Tibial artery (tissue), 4 donors: ENCODE measurements around the gene POFUT2.

Experiments used
- DNase-seq, 2 donors: peaks; one replicate each; pipeline ENCODE4 v3.0.0-alpha.2; 2019
- H3K27ac ChIP-seq, 2 donors: fragments of 200-600 bp; sonication (generic) in 1 of 2; 1 replicate in 1 of 2; 2 replicates in 1 of 2; pipeline ENCODE4 v1.5.1; 2018 to 2019; ENCODE audit warnings: mild to moderate bottlenecking in 1 of 2
- H3K27me3 ChIP-seq, 2 donors: fragments of 200-600 bp; sonication (generic) in 1 of 2; one replicate each; pipeline versions ENCODE4 v1.5.1 to v1.6.0; 2016 to 2019
- H3K36me3 ChIP-seq, 3 donors: fragments of 200-600 bp; sonication (generic) in 2 of 3; one replicate each; pipeline ENCODE4 v1.5.1; 2016 to 2019; ENCODE audit warnings: mild to moderate bottlenecking in 2 of 3
- H3K4me1 ChIP-seq, 4 donors: fragments of 200-600 bp; sonication (generic) in 2 of 4; 1 replicate in 3 of 4; 2 replicates in 1 of 4; pipeline ENCODE4 v1.5.1; 2016 to 2019
- H3K4me3 ChIP-seq, 2 donors: fragments of 200-600 bp; sonication (generic) in 1 of 2; 1 replicate in 1 of 2; 2 replicates in 1 of 2; pipeline ENCODE4 v1.5.1; 2018 to 2019; ENCODE audit warnings: mild to moderate bottlenecking in 2 of 2
- H3K9me3 ChIP-seq, 3 donors: fragments of 200-600 bp; sonication (generic) in 1 of 3; one replicate each; pipeline ENCODE4 v1.5.1; 2016 to 2019
- CTCF ChIP-seq, 2 experiments: fragments of 200-600 bp in 1 of 2; fragments of 450-650 bp in 1 of 2; IDR thresholded peaks; one replicate each; pipeline ENCODE4 v1.5.1; 2017 to 2019; ENCODE audit warnings: antibody characterized with exemption in 2 of 2, mild to moderate bottlenecking in 1 of 2, moderate library complexity in 1 of 2
- intact Hi-C: fragments of 100-400 bp; cut with DNase I; formaldehyde crosslinking; loops from one replicate; pipeline ENCODE4 v1.15.0; 2023; ENCODE audit warnings: low total_unique reads

The POFUT2 gene

GRCh38 chr21:45322231-45322959 lies 34.7 kb upstream of the POFUT2 start:
- no peaks in the 10 kb centered on the region for H3K9me3 ChIP-seq
- no peaks in the 10 kb centered on the region for H3K36me3 ChIP-seq
- no peaks in the 10 kb centered on the region for H3K27me3 ChIP-seq
- no peak overlapping the region for H3K4me3 ChIP-seq
- TF ChIP-seq CTCF (IDR thresholded peaks at IDR 0.05): no peak
- peak overlapping the region; percentile 96 to 99 for H3K27ac ChIP-seq
- intact Hi-C loops: no loop called here
- peaks cover 5 to 85% (median 74%) of the 10 kb centered on the region in 4 donors for H3K4me1 ChIP-seq
- DNase-seq: peak in 1 of 2 donors; percentile 67

DNA sequence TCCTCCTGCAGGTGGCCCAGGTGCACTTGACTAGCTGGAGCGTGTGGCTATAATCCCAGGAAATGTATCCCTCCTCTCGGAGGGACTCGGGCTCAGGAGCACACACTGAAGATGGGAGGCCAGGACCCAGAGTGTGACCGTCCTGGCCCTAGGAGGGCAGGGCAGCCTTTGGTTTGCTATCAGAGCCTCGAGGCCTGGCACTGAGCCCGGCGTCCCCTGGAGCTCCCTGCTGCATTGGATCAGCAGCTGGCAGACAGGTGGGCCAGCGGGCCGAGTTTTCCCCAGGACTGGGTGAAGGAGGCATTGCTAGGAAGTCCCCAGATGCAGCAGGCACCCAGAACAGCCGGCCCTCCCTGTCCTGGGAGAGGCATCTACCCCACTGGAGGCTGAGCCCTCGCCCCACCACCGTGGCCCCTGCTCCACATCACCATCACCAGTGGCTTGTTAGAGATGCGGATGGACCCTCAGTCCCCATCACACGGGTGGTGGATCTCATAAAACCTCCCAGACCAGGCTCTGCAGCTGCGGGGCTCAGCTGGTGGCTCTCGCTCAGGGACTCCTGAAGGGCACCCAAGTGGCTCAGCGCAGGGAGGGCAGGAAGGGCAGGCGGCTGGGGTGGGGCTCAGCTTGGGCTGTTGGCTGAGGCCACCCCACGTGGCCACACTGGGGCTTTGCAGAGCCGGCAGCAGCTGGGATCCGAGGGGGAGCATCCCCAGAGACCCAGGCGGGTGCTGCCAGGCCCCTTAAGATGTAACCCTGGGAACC lies 32.7 kb upstream of the POFUT2 start:
- DNase-seq: peak in 1 of 2 donors; percentile 88
- no peak for TF ChIP-seq CTCF (IDR thresholded peaks at IDR 0.05)
- Histone ChIP-seq H3K9me3 (no peaks in the 10 kb centered on the region), H3K4me3 (peak overlapping the region; percentile 20 to 24), H3K27ac (peak overlapping the region; percentile 96 to 99), H3K4me1 (peaks cover 5 to 88% (median 79%) of the 10 kb centered on the region in 4 donors), H3K27me3 (no peaks in the 10 kb centered on the region), H3K36me3 (no peaks in the 10 kb centered on the region)
- intact Hi-C loops: no loop called here

DNA sequence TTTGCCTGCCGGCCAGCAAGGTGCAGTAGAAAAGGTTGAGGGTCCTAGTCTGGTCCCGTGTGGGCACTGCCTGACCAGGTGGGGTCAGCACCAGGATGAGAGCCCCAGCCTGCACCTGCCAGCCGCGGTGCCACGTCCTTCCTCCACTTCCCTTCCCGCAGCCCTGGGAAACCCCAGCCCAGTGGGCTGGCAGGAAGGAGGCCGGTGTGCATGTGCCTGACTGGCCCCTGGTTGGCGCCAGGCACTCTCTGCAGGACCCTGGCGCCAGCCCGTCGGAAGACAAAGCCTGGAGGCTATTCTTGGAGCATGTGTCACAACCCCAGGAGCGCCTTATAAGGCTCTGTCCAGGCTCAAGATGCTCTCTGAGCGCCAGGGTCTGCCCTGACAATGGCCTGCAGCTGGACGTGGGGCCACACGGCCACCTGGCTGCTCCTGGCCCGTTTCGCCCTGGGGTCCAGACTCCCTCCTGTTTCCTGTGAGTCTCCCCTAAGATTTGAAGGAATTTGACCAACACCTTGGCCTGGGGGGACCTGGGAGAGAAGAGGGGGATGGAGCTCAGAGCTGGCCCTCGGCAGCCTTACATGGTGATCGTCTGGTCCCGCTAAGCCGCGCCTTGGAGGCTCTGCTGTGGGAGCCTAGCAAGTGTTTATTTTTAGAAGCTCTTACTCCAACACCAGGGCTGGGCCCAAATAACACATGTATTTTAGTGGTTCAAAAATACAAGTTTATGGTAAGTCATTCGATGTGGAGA lies 31.9 kb upstream of the POFUT2 start:
- no peak overlapping the region for H3K4me3 ChIP-seq
- TF ChIP-seq CTCF (IDR thresholded peaks at IDR 0.05): peak in 1 of 2 experiments; percentile 16
- peak overlapping the region; percentile 96 to 99 for H3K27ac ChIP-seq
- intact Hi-C loops: loop anchor here (2.0 kb wide), 1 partner anchor 45 kb away; no protein-coding TSS in a partner anchor
- H3K27me3 ChIP-seq: no peaks in the 10 kb centered on the region
- peak; percentile 73 to 95 for DNase-seq
- no peaks in the 10 kb centered on the region for H3K9me3 ChIP-seq
- peaks cover 5 to 81% (median 73%) of the 10 kb centered on the region in 4 donors for H3K4me1 ChIP-seq
- no peaks in the 10 kb centered on the region for H3K36me3 ChIP-seq

- Histone ChIP-seq H3K9me3 (no peaks in the 10 kb centered on the region), H3K36me3 (no peaks in the 10 kb centered on the region), H3K4me1 (peaks cover 5 to 73% (median 65%) of the 10 kb centered on the region in 4 donors), H3K27ac (peak overlapping the region; percentile 96 to 99), H3K4me3 (no peak overlapping the region), H3K27me3 (no peaks in the 10 kb centered on the region)
- peak; percentile 76 to 97 for DNase-seq
- no peak for TF ChIP-seq CTCF (IDR thresholded peaks at IDR 0.05)
- intact Hi-C loops: loop anchor here (2.0 kb wide), 1 partner anchor 46 kb away; no protein-coding TSS in a partner anchor
Observed at GRCh38 chr21:45318556-45319404, 31.1 kb upstream of the POFUT2 start.
